ENCODE measurements around the gene HOXC9.

The HOXC9 gene

GRCh38 chr12:54009171-54010052 lies 9.5 kb downstream of the HOXC9 start:
- in situ Hi-C loops (cut with HindIII; ENCODE audit: low sequenced_read_pairs): loop anchor here (25.0 kb wide), 1 partner anchor 178 kb away; the partner anchor contains the start of gene SMUG1
- no peak for DNase-seq (ENCODE audit: low read depth, low spot score)
- TF ChIP-seq CTCF (IDR thresholded peaks at IDR 0.05; ENCODE audit: low read depth, low read length): no peak
- H3K4me3 ChIP-seq (ENCODE audit: low read depth, low read length): peak overlapping the region; percentile 54

- H3K4me3 ChIP-seq (ENCODE audit: low read depth, low read length): peak overlapping the region; percentile 54
- TF ChIP-seq CTCF (IDR thresholded peaks at IDR 0.05; ENCODE audit: low read depth, low read length): no peak
- DNase-seq (ENCODE audit: low read depth, low spot score): no peak
- in situ Hi-C loops (cut with HindIII; ENCODE audit: low sequenced_read_pairs): loop anchor here (25.0 kb wide), 1 partner anchor 177 kb away; the partner anchor contains the start of gene SMUG1
Observed at GRCh38 chr12:54010053-54010971, 10.4 kb downstream of the HOXC9 start.

- DNase-seq (ENCODE audit: low read depth, low spot score): no peak
- in situ Hi-C loops (cut with HindIII; ENCODE audit: low sequenced_read_pairs): loop anchor here (25.0 kb wide), 1 partner anchor 176 kb away; the partner anchor contains the start of gene SMUG1
- TF ChIP-seq CTCF (IDR thresholded peaks at IDR 0.05; ENCODE audit: low read depth, low read length): no peak
- peak overlapping the region; percentile 54 for H3K4me3 ChIP-seq (ENCODE audit: low read depth, low read length)
Observed at GRCh38 chr12:54010972-54011664, 11.2 kb downstream of the HOXC9 start.

- DNase-seq (ENCODE audit: low read depth, low spot score): no peak
- no peak for TF ChIP-seq CTCF (IDR thresholded peaks at IDR 0.05; ENCODE audit: low read depth, low read length)
- H3K4me3 ChIP-seq (ENCODE audit: low read depth, low read length): no peak overlapping the region
- in situ Hi-C loops (cut with HindIII; ENCODE audit: low sequenced_read_pairs): loop anchor here (25.0 kb wide), 1 partner anchor 175 kb away; the partner anchor contains the start of gene SMUG1
Observed at GRCh38 chr12:54011665-54012532, 11.9 kb downstream of the HOXC9 start.

- in situ Hi-C loops (cut with HindIII; ENCODE audit: low sequenced_read_pairs): loop anchor here (25.0 kb wide), 1 partner anchor 174 kb away; the partner anchor contains the start of gene SMUG1
- no peak for TF ChIP-seq CTCF (IDR thresholded peaks at IDR 0.05; ENCODE audit: low read depth, low read length)
- DNase-seq (ENCODE audit: low read depth, low spot score): no peak
- no peak overlapping the region for H3K4me3 ChIP-seq (ENCODE audit: low read depth, low read length)
Observed at GRCh38 chr12:54012631-54013409, 12.9 kb downstream of the HOXC9 start.
